ENCODE results near the gene CACNB3. TPM values are rescaled to one million over a fixed set of nuclear protein-coding genes. Genes with fewer than 3 reads are reported as not detected.

Gene CACNB3
- polyA plus RNA-seq, result 2.0 and 15.5 TPM in 2 replicates

DNA sequence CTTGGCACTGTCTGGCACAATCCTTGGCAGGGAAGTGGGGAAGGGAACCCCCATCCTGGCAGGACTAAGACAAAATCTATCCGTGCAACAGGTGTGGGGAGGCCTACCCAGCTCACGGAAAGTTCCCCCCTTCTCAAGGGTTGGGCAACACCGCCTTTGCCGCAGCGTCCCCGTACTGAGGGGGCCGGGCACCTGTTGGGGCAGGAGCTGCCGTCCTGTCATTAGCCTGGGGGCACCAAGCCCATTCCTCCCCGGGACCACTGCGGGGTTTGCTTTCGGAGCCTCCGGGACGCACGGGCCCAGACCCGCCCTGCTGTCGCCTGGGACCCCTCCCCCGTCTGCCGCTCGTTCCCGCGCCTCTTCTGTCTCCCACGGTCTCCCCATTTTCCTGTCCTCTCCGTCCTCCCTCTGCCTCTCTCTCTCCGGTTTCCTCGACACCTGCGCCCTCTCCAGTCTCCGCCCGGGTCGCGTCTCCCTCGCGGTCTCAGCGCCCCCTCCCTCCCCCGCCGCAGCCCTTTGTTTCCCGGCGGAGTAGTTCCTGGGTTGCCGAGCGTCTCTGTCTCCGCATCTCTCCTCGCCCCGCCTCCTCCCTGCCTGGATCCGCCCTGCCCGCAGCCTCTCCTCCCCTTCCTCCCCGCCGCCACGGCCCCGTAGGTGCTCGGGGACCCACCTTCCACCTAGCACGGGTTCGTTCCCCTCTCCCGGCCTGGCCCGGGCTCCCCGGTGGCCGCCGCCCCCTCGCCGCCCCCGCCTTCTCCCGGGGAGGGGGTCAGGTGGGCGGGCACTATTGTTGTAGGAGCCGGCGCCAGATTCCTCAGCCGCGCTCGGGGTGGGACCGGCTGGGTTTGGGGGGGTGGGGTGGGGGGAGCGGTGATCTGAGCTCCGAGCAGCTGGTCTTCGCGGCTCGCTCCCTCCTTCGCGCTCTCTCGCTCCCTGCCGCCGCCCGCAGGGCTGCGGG lies at the start of gene CACNB3:
Gene CACNB3, plus strand, starts transcription at position 624 of the 958 bp plus-strand sequence. CDS start 434 bp downstream, outside the sequence.

DNA sequence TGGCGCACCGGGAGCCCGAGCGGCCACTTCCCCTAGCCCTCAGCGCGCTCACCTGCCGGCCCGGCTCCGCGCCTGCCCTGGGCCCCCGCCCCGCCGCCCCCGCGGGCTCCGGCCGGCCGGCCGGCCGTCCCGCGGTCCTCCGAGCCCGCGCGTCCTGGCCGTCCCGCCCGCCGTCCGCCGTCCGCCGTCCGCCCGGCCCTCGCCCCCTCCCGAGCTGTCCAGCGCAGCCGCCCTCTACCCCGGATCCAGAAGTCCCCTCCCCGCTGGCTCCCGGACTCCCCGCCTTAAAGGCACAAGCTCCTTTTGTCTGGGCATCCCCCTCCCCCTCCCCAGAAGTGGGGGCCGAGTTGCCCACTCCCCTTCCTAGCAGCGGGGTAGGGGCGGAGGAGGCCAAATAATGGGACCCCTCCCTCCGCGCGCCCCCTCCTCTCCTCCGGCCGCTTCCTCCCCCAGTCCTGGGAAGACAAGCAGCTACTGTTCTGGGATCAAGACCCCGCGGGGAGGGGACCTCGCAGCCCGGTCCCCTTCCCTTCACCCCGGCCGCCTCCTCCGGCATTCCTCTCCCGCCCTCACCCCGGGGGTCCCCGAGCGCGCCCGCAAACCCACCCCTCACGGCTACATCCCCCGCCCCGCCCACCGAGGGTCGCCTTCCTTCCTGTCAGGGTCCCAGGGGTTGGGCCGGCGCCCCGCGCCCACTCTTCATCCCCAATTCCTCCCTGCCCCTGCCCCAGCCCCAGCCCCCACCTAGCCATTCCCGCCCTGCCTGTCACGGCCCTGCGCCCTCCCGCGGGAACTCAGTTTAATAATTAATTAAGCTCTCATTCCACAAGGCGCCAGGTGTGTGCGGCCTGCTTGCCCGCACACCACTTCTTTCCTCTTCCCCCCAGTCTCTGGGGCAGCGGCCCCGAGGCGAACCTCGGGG lies 29.2 kb upstream of the CACNB3 start, which contains the start of gene ADCY6:
Gene ADCY6, minus strand, starts transcription at position 236 of the 922 bp plus-strand sequence. CDS start 5,655 bp downstream, outside the sequence.

DNA sequence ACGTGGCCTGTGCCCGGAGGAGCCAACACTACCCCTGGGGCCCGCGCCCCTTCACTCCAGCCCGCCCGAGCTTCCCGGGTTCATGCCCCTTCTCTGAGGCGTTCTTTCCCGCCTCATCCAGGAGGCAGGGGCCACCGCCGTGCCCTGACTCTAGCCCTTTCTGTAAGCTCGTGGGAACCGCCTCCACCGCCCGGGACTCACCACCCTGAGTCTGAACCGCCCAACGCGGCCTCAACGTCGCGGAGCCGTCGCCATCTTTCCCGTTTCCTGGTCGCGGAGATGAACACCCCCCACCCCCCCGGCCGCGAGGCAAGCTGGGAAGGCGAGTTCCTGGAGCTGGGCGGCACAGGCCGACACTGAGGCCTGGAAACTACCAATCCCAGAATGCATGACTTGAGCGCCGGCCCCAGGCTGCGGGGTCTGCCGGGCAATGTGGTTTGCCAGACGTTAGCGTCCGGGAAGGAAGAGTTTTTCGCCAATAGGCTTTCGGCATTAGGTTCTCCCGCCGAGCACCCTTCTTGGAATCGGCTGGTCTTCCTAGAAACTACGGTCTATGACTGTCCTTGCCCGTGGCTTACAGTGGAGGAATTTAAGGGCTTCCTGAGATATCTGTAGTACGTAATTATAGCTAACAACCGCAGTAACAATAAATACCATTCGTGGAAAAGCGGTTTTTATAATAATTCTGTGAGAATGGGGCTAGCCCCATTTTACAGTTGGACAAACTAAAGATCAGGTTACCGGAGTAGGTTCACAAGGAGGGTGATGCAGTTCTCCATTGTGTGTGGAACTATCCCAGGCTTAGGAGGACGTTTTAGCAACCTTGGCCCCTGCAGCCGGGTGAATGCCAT lies 33.8 kb downstream of the CACNB3 start, which contains the start of gene DDX23:
Gene DDX23, minus strand, starts transcription at position 281 of the 851 bp plus-strand sequence. CDS start 6,381 bp downstream, outside the sequence.

DNA sequence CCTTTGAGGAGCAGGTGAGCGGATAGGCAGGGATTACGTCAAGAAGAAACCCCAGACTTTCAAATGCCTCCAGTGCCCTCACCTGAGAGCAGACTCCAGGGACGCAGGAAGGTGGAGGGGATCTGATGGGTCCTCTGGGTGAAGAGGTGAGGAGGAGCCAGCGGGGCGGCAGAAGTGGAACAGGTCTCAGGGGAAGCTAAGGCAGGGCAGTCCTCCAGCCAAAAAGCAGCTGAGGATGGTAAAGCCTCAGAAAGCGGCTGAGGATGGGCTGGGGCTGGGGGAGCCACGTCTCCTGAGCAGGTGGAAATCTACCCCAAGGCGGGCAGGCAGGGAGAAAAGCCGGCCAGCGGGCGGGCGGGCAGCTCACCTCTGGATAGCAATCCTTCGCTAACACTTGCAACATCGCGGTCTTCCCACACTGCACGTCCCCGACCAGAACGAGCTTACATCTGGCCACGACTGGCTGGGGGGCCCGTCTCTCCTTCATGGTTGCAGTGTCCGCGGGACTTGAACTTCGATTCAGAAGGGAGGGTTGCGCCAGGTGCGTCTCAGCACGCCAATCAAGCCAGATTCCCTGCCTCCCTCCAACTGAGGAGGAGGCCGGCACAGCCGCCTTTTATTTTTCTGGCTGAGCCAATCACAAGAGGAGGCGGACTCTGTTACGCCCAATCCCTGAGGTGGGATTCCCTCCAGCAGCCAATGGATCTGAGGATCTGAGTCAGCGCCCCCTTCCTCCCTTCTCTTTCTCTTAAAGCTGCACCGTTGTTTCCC lies 47.2 kb downstream of the CACNB3 start, which contains the start of gene RND1:
Gene RND1, minus strand, starts transcription at position 590 of the 771 bp plus-strand sequence. Its CDS starts 103 bp downstream, at position 487.

Other genes with a start within 250 kb of the CACNB3 start
- gene LALBA, start 248.4 kb upstream of the CACNB3 start, polyA plus RNA-seq, result not detected in 2 replicates
- 10.5 and 17.2 TPM in 2 replicates for gene KANSL2, start 136.3 kb upstream of the CACNB3 start, polyA plus RNA-seq
- gene CCNT1, start 101.8 kb upstream of the CACNB3 start, polyA plus RNA-seq, result 5.7 and 17.9 TPM in 2 replicates
- 0.43 and 0.48 TPM in 2 replicates for gene ADCY6, start 29.4 kb upstream of the CACNB3 start, polyA plus RNA-seq
- gene DDX23, start 33.7 kb downstream of the CACNB3 start, polyA plus RNA-seq, result 7.4 and 11.5 TPM in 2 replicates
- 1.6 and 3.0 TPM in 2 replicates for gene RND1, start 47.4 kb downstream of the CACNB3 start, polyA plus RNA-seq
- 2.2 and 3.1 TPM in 2 replicates for gene FKBP11, start 107.0 kb downstream of the CACNB3 start, polyA plus RNA-seq
- 44.7 and 65.0 TPM in 2 replicates for gene ARF3, start 139.0 kb downstream of the CACNB3 start, polyA plus RNA-seq
- gene WNT10B, start 153.2 kb downstream of the CACNB3 start, polyA plus RNA-seq, result 3.2 TPM in 1 of 2 replicates, not detected in the other
- gene WNT1, start 159.8 kb downstream of the CACNB3 start, polyA plus RNA-seq, result not detected in 2 replicates
- gene DDN, start 180.9 kb downstream of the CACNB3 start, polyA plus RNA-seq, result 0.10 and 1.3 TPM in 2 replicates
- 47.6 and 66.8 TPM in 2 replicates for gene PRKAG1, start 200.3 kb downstream of the CACNB3 start, polyA plus RNA-seq
- 1.0 and 2.7 TPM in 2 replicates for gene KMT2D, start 242.3 kb downstream of the CACNB3 start, polyA plus RNA-seq

All from Purkinje cell (primary cell).